Right kidney (tissue), 9 donors: ENCODE data around the gene TMEFF1.
"Not testable (repeated sequence)": the region's sequence is repeated elsewhere in the genome, so short reads cannot be mapped to it uniquely, and the experiment has no call there.

Source experiments
- DNase-seq: peaks from one replicate; pipeline ENCODE4 v3.0.0-alpha.2; 2016
- long read RNA-seq, 8 donors: transcript quantifications; one replicate each; lab custom pipeline, GENCODE V29; 2026

The TMEFF1 gene
- long read RNA-seq, donor 1, transcript TMEFF1-201 (10 exons, 2,611 nt), result major isoform, 17 of 17 reads
- long read RNA-seq, donor 1, partial matches to known transcripts, result 0 of 17 reads
- long read RNA-seq, donor 1, other reads (novel, unspliced or antisense), result 0 of 17 reads
- long read RNA-seq, donor 2, transcript TMEFF1-201 (10 exons, 2,611 nt), result major isoform, 8 of 8 reads
- long read RNA-seq, donor 2, partial matches to known transcripts, result 0 of 8 reads
- long read RNA-seq, donor 2, other reads (novel, unspliced or antisense), result 0 of 8 reads
- long read RNA-seq, donor 3, partial matches to known transcripts, result 0 of 3 reads
- long read RNA-seq, donor 3, other reads (novel, unspliced or antisense), result 0 of 3 reads
- long read RNA-seq, donor 4, transcript TMEFF1-201 (10 exons, 2,611 nt), result major isoform, 9 of 9 reads
- long read RNA-seq, donor 4, partial matches to known transcripts, result 0 of 9 reads
- long read RNA-seq, donor 4, other reads (novel, unspliced or antisense), result 0 of 9 reads
- long read RNA-seq, donor 5, transcript TMEFF1-201 (10 exons, 2,611 nt), result major isoform, 16 of 16 reads
- long read RNA-seq, donor 5, partial matches to known transcripts, result 0 of 16 reads
- long read RNA-seq, donor 5, other reads (novel, unspliced or antisense), result 0 of 16 reads
- long read RNA-seq, donor 6, transcript TMEFF1-201 (10 exons, 2,611 nt), result major isoform, 8 of 8 reads
- long read RNA-seq, donor 6, partial matches to known transcripts, result 0 of 8 reads
- long read RNA-seq, donor 6, other reads (novel, unspliced or antisense), result 0 of 8 reads
- long read RNA-seq, donor 7, transcript TMEFF1-201 (10 exons, 2,611 nt), result major isoform, 16 of 16 reads
- long read RNA-seq, donor 7, partial matches to known transcripts, result 0 of 16 reads
- long read RNA-seq, donor 7, other reads (novel, unspliced or antisense), result 0 of 16 reads
- long read RNA-seq, donor 8, transcript TMEFF1-201 (10 exons, 2,611 nt), result major isoform, 7 of 7 reads
- long read RNA-seq, donor 8, partial matches to known transcripts, result 0 of 7 reads
- long read RNA-seq, donor 8, other reads (novel, unspliced or antisense), result 0 of 7 reads

- peak; percentile 66 for DNase-seq
Observed at GRCh38 chr9:100472788-100473275, at the start of gene TMEFF1. Gene TMEFF1 (plus strand): TSS chr9:100473149. CDS start chr9:100473545, 396 bp downstream.

GRCh38 chr9:100425758-100426157, 47.2 kb upstream of the TMEFF1 start:
- DNase-seq, result no peak

- no peak for DNase-seq
Observed at GRCh38 chr9:100426189-100426529, 46.8 kb upstream of the TMEFF1 start.

GRCh38 chr9:100426530-100427365, 46.2 kb upstream of the TMEFF1 start, which contains the start of gene MSANTD3:
Gene MSANTD3 (plus strand): TSS chr9:100427143. CDS start chr9:100441939, 14,796 bp downstream.
- DNase-seq, result peak; percentile 90

- DNase-seq, result peak; percentile 81
Observed at GRCh38 chr9:100427366-100428263, 45.3 kb upstream of the TMEFF1 start.

GRCh38 chr9:100428871-100429654, 43.9 kb upstream of the TMEFF1 start:
- no peak for DNase-seq

- no peak for DNase-seq
Observed at GRCh38 chr9:100430286-100430940, 42.5 kb upstream of the TMEFF1 start.

GRCh38 chr9:100431886-100432285, 41.1 kb upstream of the TMEFF1 start:
- DNase-seq, result no peak

- no peak for DNase-seq
Observed at GRCh38 chr9:100432736-100433135, 40.2 kb upstream of the TMEFF1 start.

- no peak for DNase-seq
Observed at GRCh38 chr9:100436571-100436970, 36.4 kb upstream of the TMEFF1 start.

GRCh38 chr9:100437860-100438805, 34.8 kb upstream of the TMEFF1 start:
- DNase-seq, result peak; percentile 25

GRCh38 chr9:100440071-100440470, 32.9 kb upstream of the TMEFF1 start:
- no peak for DNase-seq

GRCh38 chr9:100440487-100440886, 32.5 kb upstream of the TMEFF1 start:
- DNase-seq, result not testable (repeated sequence)

- no peak for DNase-seq
Observed at GRCh38 chr9:100441911-100442361, 31.0 kb upstream of the TMEFF1 start.

- no peak for DNase-seq
Observed at GRCh38 chr9:100443781-100444768, 28.9 kb upstream of the TMEFF1 start.

GRCh38 chr9:100445161-100445902, 27.6 kb upstream of the TMEFF1 start:
- no peak for DNase-seq
